HG02798 (cell line): ENCODE results near the gene STAC.

Experiments used
- ATAC-seq: cut with Tn5 transposase; IDR thresholded peaks from one replicate; pipeline ENCODE4 v1.9.1; 2021; ENCODE audit warnings: mild to moderate bottlenecking; ENCODE audit not compliant: unreplicated experiment, poor library complexity

The STAC gene

GRCh38 chr3:36505393-36505792 is 125.1 kb downstream of the STAC start:
- ATAC-seq, result no peak

- ATAC-seq, result no peak
These were observed 131.6 kb downstream of the STAC start for GRCh38 chr3:36511791-36512486.

GRCh38 chr3:36512555-36512954 is 132.3 kb downstream of the STAC start:
- ATAC-seq, result no peak

GRCh38 chr3:36514171-36514570 is 133.9 kb downstream of the STAC start:
- ATAC-seq, result no peak

GRCh38 chr3:36519682-36520081 is 139.4 kb downstream of the STAC start:
- ATAC-seq, result no peak

- no peak for ATAC-seq
These were observed 140.1 kb downstream of the STAC start for GRCh38 chr3:36520241-36521006.

- ATAC-seq, result no peak
These were observed 140.7 kb downstream of the STAC start for GRCh38 chr3:36521007-36521379.

- no peak for ATAC-seq
These were observed 144.3 kb downstream of the STAC start for GRCh38 chr3:36524560-36524959.

GRCh38 chr3:36525115-36525801 is 145.0 kb downstream of the STAC start:
- ATAC-seq, result no peak

- no peak for ATAC-seq
These were observed 157.9 kb downstream of the STAC start for GRCh38 chr3:36538136-36538749.

- no peak for ATAC-seq
These were observed 160.7 kb downstream of the STAC start for GRCh38 chr3:36540888-36541518.

GRCh38 chr3:36542186-36542585 is 161.9 kb downstream of the STAC start:
- no peak for ATAC-seq

- ATAC-seq, result no peak
These were observed 163.1 kb downstream of the STAC start for GRCh38 chr3:36543276-36543997.

GRCh38 chr3:36546226-36546625 is 165.9 kb downstream of the STAC start:
- no peak for ATAC-seq

GRCh38 chr3:36548712-36549111 is 168.4 kb downstream of the STAC start:
- ATAC-seq, result no peak

GRCh38 chr3:36557021-36557707 is 176.9 kb downstream of the STAC start:
- ATAC-seq, result peak; percentile 73

GRCh38 chr3:36557708-36558421 is 177.6 kb downstream of the STAC start:
- peak; percentile 9 for ATAC-seq

GRCh38 chr3:36558961-36559360 is 178.7 kb downstream of the STAC start:
- no peak for ATAC-seq

GRCh38 chr3:36560685-36561084 is 180.4 kb downstream of the STAC start:
- ATAC-seq, result no peak
